OCI-LY3 (cell line): Measurements from ENCODE around the gene CRACR2B.

Experiments used
- H2AFZ ChIP-seq: fragments of 200-600, 300-600 bp; shearing (Covaris generic); 2 replicates; pipeline ENCODE4 v1.6.0; 2014; ENCODE audit warnings: antibody characterized with exemption, low read depth, low read length
- H3K27ac ChIP-seq: fragments of 200-600, 300-600 bp; sonication (generic); 2 replicates; pipeline ENCODE4 v1.5.1; 2014; ENCODE audit warnings: mild to moderate bottlenecking, low read length, moderate library complexity, mixed read lengths
- H3K27me3 ChIP-seq: fragments of 200-600, 300-600 bp; sonication (generic); 2 replicates; pipeline ENCODE4 v1.6.1; 2014; ENCODE audit warnings: low read depth, low read length, mixed read lengths
- H3K36me3 ChIP-seq: fragments of 200-600, 300-600 bp; sonication (generic); replicated peaks from 2 replicates; pipeline ENCODE3; 2014; ENCODE audit warnings: low read depth, low read length, mixed read lengths
- H3K4me1 ChIP-seq: fragments of 300-600, 200-600 bp; sonication (generic); 2 replicates; pipeline ENCODE4 v1.6.1; 2014; ENCODE audit warnings: low read length, mixed read lengths
- H3K4me2 ChIP-seq: fragments of 200-600, 300-600 bp; sonication (generic); 2 replicates; pipeline ENCODE4 v1.6.1; 2014; ENCODE audit warnings: low read length, mixed read lengths
- H3K4me3 ChIP-seq: fragments of 300-600, 200-600 bp; sonication (generic); 2 replicates; pipeline ENCODE4 v1.5.1; 2014; ENCODE audit warnings: antibody characterized with exemption, mild to moderate bottlenecking, low read length, moderate library complexity
- H3K79me2 ChIP-seq: fragments of 300-600, 200-600 bp; shearing (Covaris generic); 2 replicates; pipeline ENCODE4 v1.6.1; 2014; ENCODE audit warnings: mild to moderate bottlenecking, low read length, mixed read lengths
- H3K9ac ChIP-seq: fragments of 300-600, 200-600 bp; shearing (Covaris generic); 2 replicates; pipeline ENCODE4 v1.6.0; 2014; ENCODE audit warnings: mild to moderate bottlenecking, low read length, moderate library complexity
- H3K9me3 ChIP-seq: fragments of 200-600, 300-600 bp; shearing (Covaris generic); 2 replicates; pipeline ENCODE4 v1.6.1; 2014; ENCODE audit warnings: low read length, mixed read lengths; ENCODE audit not compliant: insufficient read depth
- H4K20me1 ChIP-seq: fragments of 200-600, 300-600 bp; sonication (generic); 2 replicates; pipeline ENCODE4 v1.6.1; 2016; ENCODE audit warnings: low read length, mixed read lengths; ENCODE audit not compliant: insufficient read depth
- CTCF ChIP-seq: fragments of 200-600, 300-600 bp; sonication (generic); IDR thresholded peaks from 2 replicates; pipeline ENCODE4 v1.5.1; 2014; ENCODE audit warnings: antibody characterized with exemption, low read length, low read depth
- EZH2phosphoT487 ChIP-seq: fragments of 200-600 bp; shearing (Covaris generic); IDR thresholded peaks from 2 replicates; pipeline ENCODE4 v1.6.1; 2018; ENCODE audit warnings: antibody characterized with exemption, mixed run types, low read depth

Gene CRACR2B

GRCh38 chr11:819943-820649 is 7.6 kb upstream of the CRACR2B start:
- H3K4me1 ChIP-seq, result peaks cover 11% of the 10 kb centered on the region
- peaks cover 8% of the 10 kb centered on the region for H3K36me3 ChIP-seq
- peaks cover 16% of the 10 kb centered on the region for H4K20me1 ChIP-seq
- H3K9ac ChIP-seq, result peak overlapping the region; percentile 86
- no peaks in the 10 kb centered on the region for H3K9me3 ChIP-seq
- H2AFZ ChIP-seq, result no peak overlapping the region
- no peaks in the 10 kb centered on the region for H3K27me3 ChIP-seq
- peaks cover 11% of the 10 kb centered on the region; the same call in 1 of the 2 replicates for H3K79me2 ChIP-seq
- TF ChIP-seq EZH2phosphoT487, result no peak
- TF ChIP-seq CTCF, result no peak
- H3K4me3 ChIP-seq, result peak overlapping the region; percentile 86
- H3K27ac ChIP-seq, result peak overlapping the region; percentile 52
- H3K4me2 ChIP-seq, result peak overlapping the region; percentile 99

GRCh38 chr11:820655-821511 is 6.8 kb upstream of the CRACR2B start:
- peaks cover 16% of the 10 kb centered on the region for H4K20me1 ChIP-seq
- no peak overlapping the region for H3K27ac ChIP-seq

GRCh38 chr11:821512-822371 is 6.0 kb upstream of the CRACR2B start:
- Histone ChIP-seq H3K27ac (no peak overlapping the region), H3K79me2 (peaks cover 11% of the 10 kb centered on the region; the same call in 1 of the 2 replicates), H2AFZ (no peak overlapping the region), H3K4me1 (peaks cover 23% of the 10 kb centered on the region), H3K4me3 (no peak overlapping the region), H3K4me2 (no peak overlapping the region), H3K27me3 (no peaks in the 10 kb centered on the region), H3K9me3 (no peaks in the 10 kb centered on the region), H3K36me3 (peaks cover 11% of the 10 kb centered on the region), H3K9ac (no peak overlapping the region), H4K20me1 (peaks cover 16% of the 10 kb centered on the region)
- no peak for TF ChIP-seq CTCF
- TF ChIP-seq EZH2phosphoT487, result no peak

More at GRCh38 chr11:820655-821511, 6.8 kb upstream of the CRACR2B start:
- no peak overlapping the region for H2AFZ ChIP-seq
- H3K79me2 ChIP-seq, result peaks cover 11% of the 10 kb centered on the region; the same call in 1 of the 2 replicates
- H3K27me3 ChIP-seq, result no peaks in the 10 kb centered on the region
- H3K36me3 ChIP-seq, result peaks cover 11% of the 10 kb centered on the region
- H3K9me3 ChIP-seq, result no peaks in the 10 kb centered on the region
- H3K9ac ChIP-seq, result peak overlapping the region; percentile 86
- peak overlapping the region; percentile 99 for H3K4me2 ChIP-seq
- H3K4me1 ChIP-seq, result peaks cover 15% of the 10 kb centered on the region
- TF ChIP-seq CTCF, result no peak
- no peak for TF ChIP-seq EZH2phosphoT487
- H3K4me3 ChIP-seq, result peak overlapping the region; percentile 86
